GM04503 (cell line): Measurements from ENCODE around the gene EHMT1.
"Not testable (repeated sequence)": the region's sequence is repeated elsewhere in the genome, so short reads cannot be mapped to it uniquely, and the experiment has no call there.

Source experiments
- DNase-seq: peaks from one replicate; pipeline ENCODE4 v3.0.0-alpha.2; 2012; ENCODE audit warnings: low read depth

The EHMT1 gene

GRCh38 chr9:137615387-137615871 lies 3.4 kb upstream of the EHMT1 start:
- no peak for DNase-seq

- no peak for DNase-seq
Measured at GRCh38 chr9:137619240-137620047, 639 bp downstream of the EHMT1 start.

GRCh38 chr9:137620048-137620405 lies 1.2 kb downstream of the EHMT1 start:
- DNase-seq = no peak

GRCh38 chr9:137620581-137620980 lies 1.8 kb downstream of the EHMT1 start:
- DNase-seq = no peak

- no peak for DNase-seq
Measured at GRCh38 chr9:137621131-137621757, 2.4 kb downstream of the EHMT1 start.

- not testable (repeated sequence) for DNase-seq
Measured at GRCh38 chr9:137622211-137622610, 3.4 kb downstream of the EHMT1 start.

GRCh38 chr9:137626464-137626863 lies 7.7 kb downstream of the EHMT1 start:
- DNase-seq = no peak

GRCh38 chr9:137627406-137627805 lies 8.6 kb downstream of the EHMT1 start:
- DNase-seq = not testable (repeated sequence)

GRCh38 chr9:137630126-137630525 lies 11.3 kb downstream of the EHMT1 start:
- DNase-seq = no peak

GRCh38 chr9:137630679-137631078 lies 11.9 kb downstream of the EHMT1 start:
- DNase-seq = no peak

- DNase-seq = no peak
Measured at GRCh38 chr9:137631345-137632229, 12.8 kb downstream of the EHMT1 start.

- DNase-seq = no peak
Measured at GRCh38 chr9:137632230-137633161, 13.7 kb downstream of the EHMT1 start.

- no peak for DNase-seq
Measured at GRCh38 chr9:137634016-137634415, 15.2 kb downstream of the EHMT1 start.

- DNase-seq = no peak
Measured at GRCh38 chr9:137638680-137639079, 19.9 kb downstream of the EHMT1 start.

GRCh38 chr9:137639303-137640051 lies 20.7 kb downstream of the EHMT1 start:
- DNase-seq = no peak

GRCh38 chr9:137640862-137641261 lies 22.1 kb downstream of the EHMT1 start:
- no peak for DNase-seq

- no peak for DNase-seq
Measured at GRCh38 chr9:137642118-137642601, 23.4 kb downstream of the EHMT1 start.

GRCh38 chr9:137642892-137643291 lies 24.1 kb downstream of the EHMT1 start:
- no peak for DNase-seq

GRCh38 chr9:137643921-137644320 lies 25.1 kb downstream of the EHMT1 start:
- DNase-seq = no peak

- no peak for DNase-seq
Measured at GRCh38 chr9:137645211-137645610, 26.4 kb downstream of the EHMT1 start.
